Measurements from ENCODE around the gene CACNB1. TPM values are rescaled to one million over a fixed set of nuclear protein-coding genes. Genes with fewer than 3 reads are reported as not detected.
"Not testable (repeated sequence)": the region's sequence is repeated elsewhere in the genome, so short reads cannot be mapped to it uniquely, and the experiment has no call there.

The CACNB1 gene
- total and polyA plus RNA-seq, 8 donors, result 2.4 to 57.2 (median 6.3) TPM

GRCh38 chr17:39169518-39169917 is 28.0 kb downstream of the CACNB1 start:
- 69 to 90% (median 75%) methylated on average over 3 of the region's 3 CpGs for WGBS, 5 donors
- peaks cover 10 to 36% (median 21%) of the 10 kb centered on the region in 4 donors for H3K4me1 ChIP-seq
- peak in 1 of 2 donors; percentile 1 for DNase-seq
- H3K4me3 ChIP-seq, result no peak overlapping the region
- H3K27me3 ChIP-seq, result peaks cover 0 to 10% (median 6%) of the 10 kb centered on the region in 3 donors
- no peaks in the 10 kb centered on the region for H3K9me3 ChIP-seq
- H3K36me3 ChIP-seq, result no peaks in the 10 kb centered on the region
- no peak overlapping the region for H3K27ac ChIP-seq
- no peak for TF ChIP-seq CTCF (IDR thresholded peaks at IDR 0.05)
- TF ChIP-seq POLR2AphosphoS5 (IDR thresholded peaks at IDR 0.05), result no peak
- TF ChIP-seq EP300 (IDR thresholded peaks at IDR 0.05), result no peak
- no peak for TF ChIP-seq POLR2A (IDR thresholded peaks at IDR 0.05)
- intact Hi-C loops (cut with DNase I; ENCODE audit: low total_unique reads), result no loop called here

- TF ChIP-seq POLR2AphosphoS5 (IDR thresholded peaks at IDR 0.05) (no peak), POLR2A (IDR thresholded peaks at IDR 0.05) (no peak), EP300 (IDR thresholded peaks at IDR 0.05) (no peak)
- H3K4me1 ChIP-seq, result peaks cover 14 to 37% (median 26%) of the 10 kb centered on the region in 4 donors
- H3K9me3 ChIP-seq, result no peaks in the 10 kb centered on the region
- H3K36me3 ChIP-seq, result no peaks in the 10 kb centered on the region
- no peak overlapping the region for H3K4me3 ChIP-seq
- intact Hi-C loops (cut with DNase I; ENCODE audit: low total_unique reads), result no loop called here
- no peak overlapping the region for H3K27ac ChIP-seq
- peaks cover 0 to 10% (median 6%) of the 10 kb centered on the region in 3 donors for H3K27me3 ChIP-seq
- 82 to 89% (median 85%) methylated on average over 14 of the region's 14 CpGs for WGBS, 5 donors
- DNase-seq, result no peak
Measured at GRCh38 chr17:39169101-39169500, 28.4 kb downstream of the CACNB1 start.

- intact Hi-C loops (cut with DNase I; ENCODE audit: low total_unique reads); H3K27ac ChIP-seq; DNase-seq; H3K36me3 ChIP-seq; H3K9me3 ChIP-seq; H3K4me3 ChIP-seq: not testable (repeated sequence)
- WGBS, 5 donors, result 93 to 98% (median 95%) methylated on average over 10 of the region's 10 CpGs
- Histone ChIP-seq H3K4me1 (peaks cover 17 to 41% (median 31%) of the 10 kb centered on the region in 4 donors), H3K27me3 (peaks cover 0 to 10% (median 6%) of the 10 kb centered on the region in 3 donors)
Measured at GRCh38 chr17:39168503-39168902, 29.0 kb downstream of the CACNB1 start.

GRCh38 chr17:39167476-39167875 is 30.0 kb downstream of the CACNB1 start:
- WGBS, 5 donors, result 40 to 54% (median 43%) methylated on average over 2 of the region's 2 CpGs
- Histone ChIP-seq H3K4me3 (no peak overlapping the region), H3K27ac (no peak overlapping the region), H3K27me3 (peaks cover 0 to 10% (median 6%) of the 10 kb centered on the region in 3 donors), H3K36me3 (no peaks in the 10 kb centered on the region), H3K4me1 (peaks cover 17 to 41% (median 31%) of the 10 kb centered on the region in 4 donors), H3K9me3 (no peaks in the 10 kb centered on the region)
- intact Hi-C loops (cut with DNase I; ENCODE audit: low total_unique reads), result no loop called here
- DNase-seq, result peak in 1 of 2 donors; percentile 43
- TF ChIP-seq POLR2AphosphoS5 (IDR thresholded peaks at IDR 0.05) (no peak), EP300 (IDR thresholded peaks at IDR 0.05) (no peak), POLR2A (IDR thresholded peaks at IDR 0.05) (no peak), CTCF (IDR thresholded peaks at IDR 0.05) (no peak)

DNA sequence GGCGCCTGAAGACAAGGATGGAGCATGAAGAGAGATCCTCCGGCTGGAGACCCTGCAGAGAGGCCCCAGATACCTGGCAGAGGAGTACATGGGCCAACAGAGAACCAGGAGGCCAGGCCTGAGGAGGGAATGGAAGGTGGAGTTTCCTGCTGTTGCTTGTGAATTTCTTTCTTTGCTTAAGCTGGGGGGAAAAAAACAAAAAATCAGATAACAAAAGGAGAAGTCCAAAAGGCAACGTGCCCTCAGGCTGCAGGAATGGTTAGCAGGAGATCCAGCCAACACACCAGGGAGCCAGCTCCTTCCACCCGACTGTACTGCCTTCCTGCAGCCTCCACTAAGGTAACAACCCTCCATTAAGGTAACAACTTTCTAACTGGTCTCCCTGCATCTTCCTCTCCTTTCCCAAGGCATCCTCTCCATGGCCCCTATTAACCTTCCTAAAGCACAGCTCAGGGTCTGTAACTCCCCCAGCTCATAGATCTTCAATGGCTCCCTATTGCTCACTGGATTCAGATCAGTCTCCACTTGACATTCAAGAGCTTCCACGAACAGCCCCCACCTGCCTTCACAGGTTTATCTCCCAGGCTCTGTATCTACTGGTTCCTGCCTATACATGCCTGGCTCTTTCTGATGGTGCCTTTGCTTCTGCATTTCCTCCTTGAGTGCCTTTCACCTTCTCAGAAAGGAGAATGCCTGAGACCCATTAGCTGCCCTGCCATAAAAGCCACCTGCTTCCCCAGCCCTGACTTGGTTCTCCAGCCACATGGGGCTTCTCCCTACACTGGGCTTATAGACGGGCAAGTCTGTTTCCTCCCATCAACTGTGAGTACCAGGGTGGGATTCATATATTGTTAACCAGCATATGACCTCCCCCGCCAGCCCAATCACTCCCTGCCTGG is 30.8 kb downstream of the CACNB1 start:
- H3K4me3 ChIP-seq, result no peak overlapping the region
- no peaks in the 10 kb centered on the region for H3K9me3 ChIP-seq
- TF ChIP-seq POLR2A (IDR thresholded peaks at IDR 0.05), result no peak
- TF ChIP-seq CTCF (IDR thresholded peaks at IDR 0.05), result no peak
- TF ChIP-seq POLR2AphosphoS5 (IDR thresholded peaks at IDR 0.05), result no peak
- TF ChIP-seq EP300 (IDR thresholded peaks at IDR 0.05), result no peak
- no peaks in the 10 kb centered on the region for H3K36me3 ChIP-seq
- peaks cover 17 to 41% (median 31%) of the 10 kb centered on the region in 4 donors for H3K4me1 ChIP-seq
- peak in 1 of 2 donors; percentile 3 for DNase-seq
- H3K27ac ChIP-seq, result no peak overlapping the region
- 53 to 59% (median 56%) methylated on average over 7 of the region's 7 CpGs for WGBS, 5 donors
- H3K27me3 ChIP-seq, result peaks cover 0 to 10% (median 6%) of the 10 kb centered on the region in 3 donors
- intact Hi-C loops (cut with DNase I; ENCODE audit: low total_unique reads), result no loop called here
